ENCODE measurements around the gene TYSND1. TPM values are rescaled to one million over a fixed set of nuclear protein-coding genes. Genes with fewer than 3 reads are reported as not detected.

The TYSND1 gene, protein sequence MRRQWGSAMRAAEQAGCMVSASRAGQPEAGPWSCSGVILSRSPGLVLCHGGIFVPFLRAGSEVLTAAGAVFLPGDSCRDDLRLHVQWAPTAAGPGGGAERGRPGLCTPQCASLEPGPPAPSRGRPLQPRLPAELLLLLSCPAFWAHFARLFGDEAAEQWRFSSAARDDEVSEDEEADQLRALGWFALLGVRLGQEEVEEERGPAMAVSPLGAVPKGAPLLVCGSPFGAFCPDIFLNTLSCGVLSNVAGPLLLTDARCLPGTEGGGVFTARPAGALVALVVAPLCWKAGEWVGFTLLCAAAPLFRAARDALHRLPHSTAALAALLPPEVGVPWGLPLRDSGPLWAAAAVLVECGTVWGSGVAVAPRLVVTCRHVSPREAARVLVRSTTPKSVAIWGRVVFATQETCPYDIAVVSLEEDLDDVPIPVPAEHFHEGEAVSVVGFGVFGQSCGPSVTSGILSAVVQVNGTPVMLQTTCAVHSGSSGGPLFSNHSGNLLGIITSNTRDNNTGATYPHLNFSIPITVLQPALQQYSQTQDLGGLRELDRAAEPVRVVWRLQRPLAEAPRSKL
- 10 to 100 TPM in 5 of 6 donors, 1 to 10 TPM in 1; 9.1 to 23.0 (median 15.7) TPM for total RNA-seq

DNA sequence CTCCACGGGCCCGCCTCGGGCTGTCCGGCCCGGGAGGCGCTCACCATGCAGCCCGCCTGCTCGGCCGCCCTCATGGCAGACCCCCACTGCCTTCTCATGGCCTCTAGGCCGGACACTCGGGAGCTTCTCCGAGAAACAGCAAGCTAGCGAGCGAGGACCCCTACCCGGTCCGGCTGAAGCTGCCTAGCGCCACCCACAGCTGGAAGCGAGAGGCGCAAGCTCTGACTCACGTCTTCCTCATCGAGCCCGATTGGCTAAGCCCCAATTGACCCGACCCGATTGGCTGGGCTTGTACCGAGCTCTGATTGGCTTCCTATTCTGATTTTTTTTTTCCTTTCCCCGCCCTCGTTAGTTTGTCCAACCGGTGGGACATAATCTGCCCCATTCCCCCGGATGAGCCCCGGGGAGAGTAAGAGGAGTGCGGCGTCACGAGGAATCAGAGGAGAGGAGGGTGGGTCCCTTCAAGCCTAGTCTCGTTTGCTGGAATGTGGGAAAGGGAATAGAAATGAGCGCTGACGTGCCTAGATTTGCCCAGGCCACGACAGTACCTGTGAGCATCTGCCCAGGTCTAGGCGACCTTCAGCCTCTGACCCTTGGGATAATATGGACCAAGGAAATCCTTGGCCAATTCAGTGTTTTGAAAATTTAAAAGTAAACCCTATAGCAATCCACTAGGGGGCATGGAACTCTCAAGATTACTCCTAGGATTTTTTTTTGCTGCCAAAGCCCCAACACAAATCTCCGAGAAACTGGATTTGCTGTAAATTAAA lies at the start of gene TYSND1:
TYSND1 (minus strand) TSS at position 212 of the 770 bp plus-strand sequence; CDS start at position 98, 114 bp downstream.
- Histone ChIP-seq H3K9me3 (no peaks in the 10 kb centered on the region), H3K27ac (peak within 1 kb of the TSS; percentile 89 to 92 (median 92)), H3K36me3 (peaks cover 4 to 28% (median 13%) of the 10 kb centered on the region in 4 donors), H3K4me3 (peak within 1 kb of the TSS; percentile 81 to 90 (median 83)), H3K27me3 (no peaks in the 10 kb centered on the region), H3K4me1 (peaks cover 11 to 30% (median 19%) of the 10 kb centered on the region in 4 donors)
- 1 to 2% methylated on average over 23 to 38 of the region's 39 CpGs for WGBS, 2 donors
- DNase-seq = peak in 1 of 2 donors; percentile 97
- ATAC-seq (ENCODE audit: low FRiP score in 2 of 2) = peak; percentile 97 to 98
- peak in 1 of 4 donors; percentile 1 for TF ChIP-seq EP300 (IDR thresholded peaks at IDR 0.05)
- TF ChIP-seq POLR2AphosphoS5 (IDR thresholded peaks at IDR 0.05) = peak; percentile 69 to 94
- TF ChIP-seq, protein P1, sequence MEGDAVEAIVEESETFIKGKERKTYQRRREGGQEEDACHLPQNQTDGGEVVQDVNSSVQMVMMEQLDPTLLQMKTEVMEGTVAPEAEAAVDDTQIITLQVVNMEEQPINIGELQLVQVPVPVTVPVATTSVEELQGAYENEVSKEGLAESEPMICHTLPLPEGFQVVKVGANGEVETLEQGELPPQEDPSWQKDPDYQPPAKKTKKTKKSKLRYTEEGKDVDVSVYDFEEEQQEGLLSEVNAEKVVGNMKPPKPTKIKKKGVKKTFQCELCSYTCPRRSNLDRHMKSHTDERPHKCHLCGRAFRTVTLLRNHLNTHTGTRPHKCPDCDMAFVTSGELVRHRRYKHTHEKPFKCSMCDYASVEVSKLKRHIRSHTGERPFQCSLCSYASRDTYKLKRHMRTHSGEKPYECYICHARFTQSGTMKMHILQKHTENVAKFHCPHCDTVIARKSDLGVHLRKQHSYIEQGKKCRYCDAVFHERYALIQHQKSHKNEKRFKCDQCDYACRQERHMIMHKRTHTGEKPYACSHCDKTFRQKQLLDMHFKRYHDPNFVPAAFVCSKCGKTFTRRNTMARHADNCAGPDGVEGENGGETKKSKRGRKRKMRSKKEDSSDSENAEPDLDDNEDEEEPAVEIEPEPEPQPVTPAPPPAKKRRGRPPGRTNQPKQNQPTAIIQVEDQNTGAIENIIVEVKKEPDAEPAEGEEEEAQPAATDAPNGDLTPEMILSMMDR (IDR thresholded peaks at IDR 0.05) = peak; percentile 61 to 85 (median 74)
- TF ChIP-seq POLR2A (IDR thresholded peaks at IDR 0.05) = peak in 3 of 4 donors; percentile 52 to 82 (median 75)

DNA sequence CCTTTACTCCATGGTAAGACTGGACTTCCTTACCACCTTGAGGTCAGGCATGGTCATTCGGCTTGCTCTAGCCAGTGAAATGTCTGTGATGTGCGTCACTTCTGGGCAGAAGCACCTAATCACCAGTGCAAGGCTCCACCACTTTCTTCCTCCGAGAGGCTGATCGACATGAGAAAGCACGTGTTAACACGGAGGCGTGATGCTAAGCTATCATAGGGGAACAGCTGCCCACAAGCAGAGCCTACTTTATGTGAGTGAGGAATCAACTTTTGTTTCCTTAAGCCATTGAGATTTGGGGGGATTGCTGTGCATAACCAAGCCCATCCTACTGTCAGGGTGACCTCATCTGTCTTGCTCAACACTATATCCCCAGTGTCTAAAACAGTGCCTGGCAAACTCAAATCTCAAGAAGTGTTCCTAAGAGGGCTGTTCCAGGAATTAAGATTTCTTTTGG lies 46.9 kb upstream of the TYSND1 start:
- no peaks in the 10 kb centered on the region for H3K9me3 ChIP-seq
- TF ChIP-seq EP300 (IDR thresholded peaks at IDR 0.05) = peak in 1 of 4 donors; percentile 56
- TF ChIP-seq POLR2A (IDR thresholded peaks at IDR 0.05) = no peak
- TF ChIP-seq POLR2AphosphoS5 (IDR thresholded peaks at IDR 0.05) = peak in 1 of 2 donors; percentile 25
- no peaks in the 10 kb centered on the region for H3K27me3 ChIP-seq
- ATAC-seq (ENCODE audit: low FRiP score in 2 of 2) (peak in 1 of 2 donors; percentile 63), DNase-seq (no peak)
- peak overlapping the region; percentile 66 to 85 (median 76) for H3K27ac ChIP-seq
- peaks cover 39 to 50% (median 49%) of the 10 kb centered on the region in 4 donors for H3K4me1 ChIP-seq
- WGBS, 2 donors = 79 to 94% methylated on average over 7 of the region's 7 CpGs
- H3K4me3 ChIP-seq = no peak overlapping the region
- H3K36me3 ChIP-seq = peaks cover 0 to 17% (median 1%) of the 10 kb centered on the region in 4 donors

DNA sequence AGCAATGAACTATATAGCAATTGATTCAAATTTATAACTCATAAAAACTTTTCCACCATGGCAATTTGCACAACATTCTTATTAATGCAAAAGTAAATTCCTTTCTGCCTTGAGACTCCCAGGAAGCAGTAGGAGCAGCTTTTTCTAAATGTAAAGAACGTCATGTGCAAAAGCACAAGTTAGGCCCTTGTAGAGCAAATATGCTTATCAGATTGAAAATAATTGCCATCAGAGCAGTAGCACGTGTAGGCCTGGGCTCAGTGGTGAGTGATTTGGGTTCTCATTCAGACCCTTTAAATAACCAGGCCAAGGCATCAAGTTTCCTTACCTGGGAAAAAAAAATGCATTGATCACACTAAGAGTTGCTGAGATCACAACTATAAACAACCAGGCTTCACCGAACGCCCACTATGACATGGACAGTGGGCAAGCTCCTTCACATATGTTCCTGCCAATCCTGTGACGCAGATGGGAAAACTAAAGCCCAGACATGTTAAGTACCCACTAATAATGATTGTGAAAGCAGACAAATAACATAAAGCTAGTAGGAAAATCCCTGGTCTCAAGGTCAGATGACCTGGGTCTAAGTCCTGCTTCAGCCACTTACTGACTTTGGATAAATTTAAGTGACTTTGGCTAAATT lies 45.9 kb upstream of the TYSND1 start:
- Histone ChIP-seq H3K9me3 (no peaks in the 10 kb centered on the region), H3K27me3 (no peaks in the 10 kb centered on the region), H3K27ac (peak overlapping the region; percentile 66 to 85 (median 76)), H3K36me3 (peaks cover 0 to 7% (median 0%) of the 10 kb centered on the region in 4 donors), H3K4me1 (peaks cover 39 to 50% (median 49%) of the 10 kb centered on the region in 4 donors), H3K4me3 (no peak overlapping the region)
- 47 to 52% methylated on average over 5 of the region's 5 CpGs for WGBS, 2 donors
- TF ChIP-seq POLR2AphosphoS5 (IDR thresholded peaks at IDR 0.05) (no peak), EP300 (IDR thresholded peaks at IDR 0.05) (peak in 1 of 4 donors; percentile 82)
- DNase-seq (peak in 1 of 2 donors; percentile 51), ATAC-seq (ENCODE audit: low FRiP score in 2 of 2) (peak; percentile 5 to 64)

DNA sequence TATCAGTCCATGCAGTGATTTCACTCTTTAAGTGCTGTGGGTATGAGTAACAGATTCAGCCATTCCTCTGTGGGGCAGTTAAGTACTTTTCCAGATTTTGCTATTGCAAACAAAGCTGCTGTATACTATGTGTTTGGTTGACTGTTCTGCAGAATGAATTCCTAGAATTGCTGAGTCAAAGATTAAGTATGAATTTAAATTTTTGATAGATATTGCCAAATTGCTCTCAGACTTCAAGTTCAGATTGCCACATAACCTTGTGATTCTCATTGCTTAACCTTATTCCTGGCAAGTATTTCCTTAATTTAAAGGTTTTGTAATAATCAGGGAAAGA lies 45.4 kb upstream of the TYSND1 start:
- Histone ChIP-seq H3K4me1 (peaks cover 39 to 50% (median 49%) of the 10 kb centered on the region in 4 donors), H3K4me3 (no peak overlapping the region), H3K9me3 (no peaks in the 10 kb centered on the region), H3K36me3 (peaks cover 0 to 6% (median 0%) of the 10 kb centered on the region in 4 donors), H3K27ac (peak overlapping the region; percentile 66 to 85 (median 76)), H3K27me3 (no peaks in the 10 kb centered on the region)
- TF ChIP-seq POLR2A (IDR thresholded peaks at IDR 0.05) (no peak), EP300 (IDR thresholded peaks at IDR 0.05) (peak; percentile 2 to 97 (median 82)), POLR2AphosphoS5 (IDR thresholded peaks at IDR 0.05) (peak in 1 of 2 donors; percentile 82)
- TF ChIP-seq, protein P1 (IDR thresholded peaks at IDR 0.05) = no peak
- ATAC-seq (ENCODE audit: low FRiP score in 2 of 2) (peak; percentile 73 to 81), DNase-seq (no peak)

All from upper lobe of left lung (tissue), 6 donors.